Stimulated activated CD8-positive, alpha-beta memory T cell treated with anti-CD3 and anti-CD28 coated beads, Interleukin-7, amount 100 ng/mL, for 48 hours (primary cell): ENCODE results near the gene CRBN.

Source experiments
- DNase-seq, 2 donors: peaks; one replicate each; pipeline ENCODE4 v3.0.0-alpha.2; 2020; ENCODE audit warnings: low read depth in 1 of 2; ENCODE audit errors: extremely low read depth in 1 of 2

CRBN gene

GRCh38 chr3:3177861-3178497, 1.5 kb downstream of the CRBN start:
- DNase-seq = no peak

- no peak for DNase-seq
These were observed 6.9 kb downstream of the CRBN start for GRCh38 chr3:3172627-3173026.

- no peak for DNase-seq
These were observed 8.5 kb downstream of the CRBN start for GRCh38 chr3:3170998-3171397.

GRCh38 chr3:3165650-3166049, 13.8 kb downstream of the CRBN start:
- no peak for DNase-seq

GRCh38 chr3:3165241-3165640, 14.2 kb downstream of the CRBN start:
- DNase-seq = no peak

GRCh38 chr3:3160826-3161225, 18.7 kb downstream of the CRBN start:
- DNase-seq = no peak

GRCh38 chr3:3157484-3157883, 22.0 kb downstream of the CRBN start:
- no peak for DNase-seq

- no peak for DNase-seq
These were observed 24.4 kb downstream of the CRBN start for GRCh38 chr3:3154879-3155610.

GRCh38 chr3:3151513-3151912, 28.0 kb downstream of the CRBN start:
- no peak for DNase-seq

- no peak for DNase-seq
These were observed 29.9 kb downstream of the CRBN start for GRCh38 chr3:3149560-3149959.

- DNase-seq = no peak
These were observed 33.7 kb downstream of the CRBN start for GRCh38 chr3:3145831-3146230.

- DNase-seq = no peak
These were observed 37.6 kb downstream of the CRBN start for GRCh38 chr3:3141939-3142338.

GRCh38 chr3:3137526-3137925, 42.0 kb downstream of the CRBN start:
- no peak for DNase-seq

GRCh38 chr3:3134750-3135448, 44.6 kb downstream of the CRBN start:
- DNase-seq = no peak

- no peak for DNase-seq
These were observed 46.0 kb downstream of the CRBN start for GRCh38 chr3:3133500-3133899.

- no peak for DNase-seq
These were observed 49.9 kb downstream of the CRBN start for GRCh38 chr3:3129579-3129978.

- peak in 1 of 2 donors; percentile 25 for DNase-seq
These were observed 52.0 kb downstream of the CRBN start for GRCh38 chr3:3127432-3128010.

GRCh38 chr3:3126477-3127431, 52.7 kb downstream of the CRBN start, which contains the start of gene TRNT1:
TSS of gene TRNT1 (plus strand) at chr3:3126940. CDS start at chr3:3129041, 2,101 bp downstream.
- DNase-seq = peak; percentile 89 to 91

GRCh38 chr3:3125977-3126376, 53.5 kb downstream of the CRBN start:
- DNase-seq = no peak

GRCh38 chr3:3119393-3119851, 60.1 kb downstream of the CRBN start:
- peak in 1 of 2 donors; percentile 30 for DNase-seq
